ENCODE results near the gene BTBD1. TPM values are rescaled to one million over a fixed set of nuclear protein-coding genes. Genes with fewer than 3 reads are reported as not detected.

BTBD1 gene
- total RNA-seq, 1 experiment from 2014 or later: 80.0 TPM

DNA sequence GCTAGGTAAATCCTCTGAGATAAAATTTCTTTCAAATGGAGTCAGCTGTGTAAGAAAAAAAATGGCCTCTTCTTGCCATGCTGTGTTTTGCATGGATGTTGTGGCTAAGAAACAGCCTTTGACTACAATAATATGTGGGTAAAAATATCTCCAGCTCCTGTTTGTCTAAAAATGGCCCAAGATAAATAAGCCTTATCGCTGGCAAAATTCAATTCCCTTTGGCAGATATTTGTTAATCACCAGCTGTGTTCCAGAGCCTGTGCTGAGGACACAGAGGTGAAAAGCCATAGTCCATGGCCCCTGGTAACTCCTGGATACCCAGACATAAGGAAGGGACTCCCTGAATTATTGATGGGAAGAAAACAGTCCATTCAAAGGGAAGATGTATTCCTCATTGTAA, 96.4 kb downstream of the BTBD1 start:
- Histone ChIP-seq H3K27me3 (ENCODE audit: insufficient read depth, low read length) (0 out of 2 replicates have a peak, but pooled peaks cover 4% of the 10 kb centered on the region), H3K9me3 (ENCODE audit: control insufficient read depth in 1 of 2, insufficient read depth in 1 of 2, low read depth in 1 of 2, low read length in 2 of 2) (no peaks in the 10 kb centered on the region), H4K20me1 (ENCODE audit: insufficient read depth) (no peaks in the 10 kb centered on the region), H3K27ac (ENCODE audit: low read depth, low read length) (no peak overlapping the region), H2AFZ (ENCODE audit: low read depth, low read length, poor library complexity, severe bottlenecking) (no peak overlapping the region), H3K4me2 (ENCODE audit: low read length) (no peak overlapping the region), H3K4me3 (replicated peaks in 1 of 2; ENCODE audit: low read depth in 1 of 2, low read length in 2 of 2) (no peak overlapping the region), H3K9me2 (ENCODE audit: insufficient read depth) (no peaks in the 10 kb centered on the region), H3K9ac (ENCODE audit: low read length) (no peak overlapping the region), H3K79me2 (ENCODE audit: insufficient read depth, low read length) (no peaks in the 10 kb centered on the region), H3K4me1 (ENCODE audit: control insufficient read depth in 1 of 2, insufficient read depth in 2 of 2, low read length in 2 of 2) (no peaks in the 10 kb centered on the region), H3K36me3 (ENCODE audit: control insufficient read depth in 1 of 2, insufficient read depth in 2 of 2, low read length in 2 of 2) (no peaks in the 10 kb centered on the region)
- BruUV-seq (replicated peaks): no TSS peak
- TF ChIP-seq SP1 (IDR thresholded peaks at IDR 0.05; ENCODE audit: low read depth): no peak
- TF ChIP-seq JUND (IDR thresholded peaks at IDR 0.05): no peak
- TF ChIP-seq FOSL1 (IDR thresholded peaks at IDR 0.05; ENCODE audit: low read depth): no peak
- no peak for TF ChIP-seq YY1 (IDR thresholded peaks at IDR 0.05; ENCODE audit: extremely low read depth, insufficient replicate concordance, low read depth, low read length)
- ChIA-PET POLR2A (no interaction called here), CTCF (no interaction called here), RAD21 (ENCODE audit: low non-redundant PET in 1 of 2, low total read pairs in 2 of 2, uncharacterized antibody in 2 of 2, unreplicated experiment in 2 of 2) (no interaction called here)
- intact Hi-C loops (cut with micrococcal nuclease): no loop called here
- DNase-seq (ENCODE audit: low read depth, low spot score) (no peak), ATAC-seq (no peak)

DNA sequence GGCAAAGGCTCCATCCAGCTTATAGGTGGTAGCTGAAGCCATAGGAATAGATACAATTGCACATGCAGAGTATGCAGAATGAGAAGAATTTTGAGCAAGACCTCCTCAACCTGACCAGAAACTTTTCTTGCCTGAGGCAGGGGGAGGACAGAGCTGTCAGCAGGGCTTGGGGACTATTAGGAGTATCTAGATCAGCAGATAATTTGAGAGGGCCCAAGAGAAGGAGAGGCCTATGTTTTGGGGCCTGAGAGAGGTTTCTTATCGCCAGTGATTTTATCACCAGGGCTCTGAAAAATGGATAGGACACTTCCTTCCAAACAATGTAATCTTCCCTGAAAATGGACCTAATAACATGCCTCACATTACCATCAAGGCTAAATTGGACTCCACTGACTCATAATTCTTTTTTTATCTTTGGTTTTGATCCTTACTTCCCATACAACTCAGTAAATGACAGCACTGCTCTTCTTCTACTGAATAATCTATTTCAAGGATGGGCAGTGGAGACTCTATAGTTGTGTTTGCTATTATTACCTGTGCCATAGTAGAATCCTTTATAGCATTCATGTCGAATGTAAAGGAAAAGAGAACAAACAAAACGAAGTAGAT, 96.9 kb downstream of the BTBD1 start:
- RAD21 ChIA-PET (ENCODE audit: low non-redundant PET in 1 of 2, low total read pairs in 2 of 2, uncharacterized antibody in 2 of 2, unreplicated experiment in 2 of 2): no interaction called here
- BruUV-seq (replicated peaks): no TSS peak
- CTCF ChIA-PET: no interaction called here

More for the DNA sequence above, 96.9 kb downstream of the BTBD1 start:
- no peak for TF ChIP-seq ZNF274 (IDR thresholded peaks at IDR 0.05; ENCODE audit: low read depth, low read length)
- no peak for DNase-seq (ENCODE audit: low read depth, low spot score)
- no peak overlapping the region for H2AFZ ChIP-seq (ENCODE audit: low read depth, low read length, poor library complexity, severe bottlenecking)
- H3K27me3 ChIP-seq (ENCODE audit: insufficient read depth, low read length): 0 out of 2 replicates have a peak, but pooled peaks cover 4% of the 10 kb centered on the region
- POLR2A ChIA-PET: no interaction called here
- ATAC-seq: no peak
- H3K79me2 ChIP-seq (ENCODE audit: insufficient read depth, low read length): no peaks in the 10 kb centered on the region
- no peaks in the 10 kb centered on the region for H3K9me2 ChIP-seq (ENCODE audit: insufficient read depth)
- H3K27ac ChIP-seq (ENCODE audit: low read depth, low read length): no peak overlapping the region
- no peaks in the 10 kb centered on the region for H3K36me3 ChIP-seq (ENCODE audit: control insufficient read depth in 1 of 2, insufficient read depth in 2 of 2, low read length in 2 of 2)
- H3K9ac ChIP-seq (ENCODE audit: low read length): no peak overlapping the region
- no peaks in the 10 kb centered on the region for H3K9me3 ChIP-seq (ENCODE audit: control insufficient read depth in 1 of 2, insufficient read depth in 1 of 2, low read depth in 1 of 2, low read length in 2 of 2)
- no peaks in the 10 kb centered on the region for H4K20me1 ChIP-seq (ENCODE audit: insufficient read depth)
- H3K4me2 ChIP-seq (ENCODE audit: low read length): no peak overlapping the region
- intact Hi-C loops (cut with micrococcal nuclease): no loop called here
- no peaks in the 10 kb centered on the region for H3K4me1 ChIP-seq (ENCODE audit: control insufficient read depth in 1 of 2, insufficient read depth in 2 of 2, low read length in 2 of 2)
- no peak overlapping the region for H3K4me3 ChIP-seq (replicated peaks in 1 of 2; ENCODE audit: low read depth in 1 of 2, low read length in 2 of 2)

Measured in HCT116 (cell line).